ENCODE measurements around the gene CMIP.
"Not testable (repeated sequence)": the region's sequence is repeated elsewhere in the genome, so short reads cannot be mapped to it uniquely, and the experiment has no call there.

The CMIP gene

DNA sequence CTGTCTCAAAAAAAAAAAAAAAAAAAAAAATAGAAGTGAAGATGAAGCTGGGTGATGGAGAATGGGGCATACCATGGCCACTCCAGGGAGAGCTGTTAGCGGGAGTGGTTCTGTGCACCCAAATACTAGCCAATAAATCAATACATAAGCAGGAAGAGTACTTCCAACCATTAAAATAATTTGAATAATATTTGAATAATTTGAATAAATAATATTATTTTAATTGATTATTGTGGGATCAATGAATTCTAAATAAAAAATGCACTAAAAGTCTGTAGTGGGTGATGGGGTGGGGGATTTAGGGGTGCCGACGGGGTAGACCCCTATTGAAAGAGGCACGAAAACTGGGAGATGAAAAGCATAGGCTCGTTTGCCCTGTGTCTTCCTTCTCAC lies 41.4 kb upstream of the CMIP start:
- H3K4me3 ChIP-seq (ENCODE audit: low read depth, low read length) = no peak overlapping the region
- TF ChIP-seq, protein P1, sequence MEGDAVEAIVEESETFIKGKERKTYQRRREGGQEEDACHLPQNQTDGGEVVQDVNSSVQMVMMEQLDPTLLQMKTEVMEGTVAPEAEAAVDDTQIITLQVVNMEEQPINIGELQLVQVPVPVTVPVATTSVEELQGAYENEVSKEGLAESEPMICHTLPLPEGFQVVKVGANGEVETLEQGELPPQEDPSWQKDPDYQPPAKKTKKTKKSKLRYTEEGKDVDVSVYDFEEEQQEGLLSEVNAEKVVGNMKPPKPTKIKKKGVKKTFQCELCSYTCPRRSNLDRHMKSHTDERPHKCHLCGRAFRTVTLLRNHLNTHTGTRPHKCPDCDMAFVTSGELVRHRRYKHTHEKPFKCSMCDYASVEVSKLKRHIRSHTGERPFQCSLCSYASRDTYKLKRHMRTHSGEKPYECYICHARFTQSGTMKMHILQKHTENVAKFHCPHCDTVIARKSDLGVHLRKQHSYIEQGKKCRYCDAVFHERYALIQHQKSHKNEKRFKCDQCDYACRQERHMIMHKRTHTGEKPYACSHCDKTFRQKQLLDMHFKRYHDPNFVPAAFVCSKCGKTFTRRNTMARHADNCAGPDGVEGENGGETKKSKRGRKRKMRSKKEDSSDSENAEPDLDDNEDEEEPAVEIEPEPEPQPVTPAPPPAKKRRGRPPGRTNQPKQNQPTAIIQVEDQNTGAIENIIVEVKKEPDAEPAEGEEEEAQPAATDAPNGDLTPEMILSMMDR (IDR thresholded peaks at IDR 0.05; ENCODE audit: low read depth, low read length) = no peak

DNA sequence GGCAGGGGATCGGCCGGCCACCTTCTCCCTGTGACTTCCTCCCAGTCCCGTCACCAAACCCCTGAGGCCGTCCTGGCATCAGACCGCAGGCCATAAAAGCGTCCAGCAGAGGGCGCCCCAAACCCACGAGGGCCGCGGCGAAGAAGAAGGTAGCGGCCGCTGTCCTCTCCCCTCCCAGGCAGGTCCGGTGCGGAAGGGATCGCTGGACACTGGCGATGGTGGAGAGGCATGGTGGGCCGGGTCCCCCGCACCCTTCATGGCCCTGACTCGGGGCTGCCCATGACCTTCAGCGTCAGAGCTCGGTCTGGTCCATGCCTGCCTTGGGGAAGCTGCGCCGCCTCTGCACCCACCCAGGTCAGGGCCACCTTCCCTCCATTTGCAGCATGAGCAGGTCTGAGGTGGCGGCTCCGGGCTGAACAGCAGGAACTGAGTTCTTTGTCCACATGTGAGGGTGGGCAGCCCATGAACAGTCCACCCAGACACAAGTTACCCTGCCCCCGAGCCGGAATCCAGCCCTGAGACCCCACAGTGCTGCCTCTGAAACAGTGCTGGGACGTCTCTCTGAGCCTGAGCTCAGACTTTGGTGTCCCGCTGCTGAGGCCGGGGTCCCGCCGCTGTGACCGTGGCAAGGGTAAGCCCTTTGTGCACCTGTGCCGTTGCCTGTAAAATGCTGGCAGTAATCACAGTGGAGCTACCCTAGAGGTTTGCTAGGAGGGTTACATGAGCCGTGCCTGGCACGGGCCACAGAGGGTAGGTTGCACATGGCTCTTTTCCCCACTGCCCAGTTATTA lies 40.8 kb upstream of the CMIP start:
- H3K4me3 ChIP-seq (ENCODE audit: low read depth, low read length) = no peak overlapping the region
- TF ChIP-seq, protein P1 (IDR thresholded peaks at IDR 0.05; ENCODE audit: low read depth, low read length) = peak; percentile 77

DNA sequence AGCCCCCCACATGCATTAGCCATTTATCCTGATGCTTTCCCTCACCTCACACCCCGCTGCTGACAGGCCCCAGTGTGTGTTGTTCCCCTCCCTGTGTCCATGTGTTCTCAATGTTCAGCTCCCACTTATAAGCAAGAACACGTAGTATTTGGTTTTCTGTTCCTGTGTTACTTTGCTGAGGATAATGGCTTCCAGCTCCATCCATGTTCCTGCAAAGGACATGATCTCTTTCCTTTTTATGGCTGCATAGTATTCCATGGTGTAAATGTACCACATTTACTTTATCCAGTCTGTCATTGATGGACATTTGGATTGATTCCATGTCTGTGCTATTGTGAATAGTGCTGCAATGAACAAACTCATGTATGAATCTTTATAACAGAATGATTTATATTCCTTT lies 39.6 kb upstream of the CMIP start:
- H3K4me3 ChIP-seq (ENCODE audit: low read depth, low read length) = not testable (repeated sequence)

- TF ChIP-seq, protein P1 (IDR thresholded peaks at IDR 0.05; ENCODE audit: low read depth, low read length) = no peak
- no peak overlapping the region for H3K4me3 ChIP-seq (ENCODE audit: low read depth, low read length)
Measured at GRCh38 chr16:81405702-81406113, 38.9 kb upstream of the CMIP start.

GRCh38 chr16:81408409-81408950 lies 36.1 kb upstream of the CMIP start:
- TF ChIP-seq, protein P1 (IDR thresholded peaks at IDR 0.05; ENCODE audit: low read depth, low read length) = no peak
- no peak overlapping the region for H3K4me3 ChIP-seq (ENCODE audit: low read depth, low read length)

- no peak overlapping the region for H3K4me3 ChIP-seq (ENCODE audit: low read depth, low read length)
- TF ChIP-seq, protein P1 (IDR thresholded peaks at IDR 0.05; ENCODE audit: low read depth, low read length) = no peak
Measured at GRCh38 chr16:81409016-81409556, 35.5 kb upstream of the CMIP start.

GRCh38 chr16:81410643-81411293 lies 33.8 kb upstream of the CMIP start:
- H3K4me3 ChIP-seq (ENCODE audit: low read depth, low read length) = no peak overlapping the region
- TF ChIP-seq, protein P1 (IDR thresholded peaks at IDR 0.05; ENCODE audit: low read depth, low read length) = no peak
